ENCODE results near the gene NXNL1. TPM values are rescaled to one million over a fixed set of nuclear protein-coding genes. Genes with fewer than 3 reads are reported as not detected.

NXNL1 gene
- total and polyA plus RNA-seq, 2 donors = not detected

DNA sequence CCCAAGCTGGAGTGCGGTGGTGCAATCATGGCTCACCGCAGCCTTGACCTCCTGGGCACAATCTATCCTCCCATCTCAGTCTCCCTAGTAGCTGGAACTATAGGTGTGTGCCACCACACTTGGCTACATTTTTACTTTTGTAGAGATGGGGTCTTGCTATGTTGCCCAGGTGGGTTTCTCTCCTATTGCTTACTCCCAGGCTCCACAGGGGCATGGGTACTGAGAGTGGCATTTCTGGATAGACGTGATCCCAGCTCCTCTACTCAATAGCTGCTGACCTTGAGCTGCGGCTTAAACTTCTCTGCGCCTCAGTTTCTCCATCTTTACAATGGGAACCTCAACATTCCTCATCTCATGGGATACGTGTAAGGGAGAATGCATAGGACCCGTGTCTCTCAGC, 29.3 kb downstream of the NXNL1 start:
- no peak for DNase-seq (ENCODE audit: low read depth in 6 of 9, low spot score in 9 of 9)
- Histone ChIP-seq H3K27me3 (ENCODE audit: control insufficient read depth in 2 of 2, insufficient read depth in 1 of 2, low read length in 1 of 2) (no peaks in the 10 kb centered on the region), H3K4me1 (ENCODE audit: control insufficient read depth in 2 of 2, insufficient read depth in 2 of 2, low read length in 2 of 2) (peaks cover 0 to 4% of the 10 kb centered on the region in 2 donors), H3K9me3 (ENCODE audit: control insufficient read depth in 2 of 2, insufficient read depth in 1 of 2, low read length in 1 of 2) (peaks cover 0 to 8% of the 10 kb centered on the region in 2 donors), H3K4me3 (ENCODE audit: low read length in 2 of 2) (no peak overlapping the region), H3K36me3 (ENCODE audit: control insufficient read depth in 2 of 2, insufficient read depth in 2 of 2, low read length in 1 of 2) (no peaks in the 10 kb centered on the region), H3K27ac (ENCODE audit: low read depth in 1 of 2, low read length in 1 of 2) (no peak overlapping the region)
- WGBS = 93% methylated on average over 7 of the region's 7 CpGs

DNA sequence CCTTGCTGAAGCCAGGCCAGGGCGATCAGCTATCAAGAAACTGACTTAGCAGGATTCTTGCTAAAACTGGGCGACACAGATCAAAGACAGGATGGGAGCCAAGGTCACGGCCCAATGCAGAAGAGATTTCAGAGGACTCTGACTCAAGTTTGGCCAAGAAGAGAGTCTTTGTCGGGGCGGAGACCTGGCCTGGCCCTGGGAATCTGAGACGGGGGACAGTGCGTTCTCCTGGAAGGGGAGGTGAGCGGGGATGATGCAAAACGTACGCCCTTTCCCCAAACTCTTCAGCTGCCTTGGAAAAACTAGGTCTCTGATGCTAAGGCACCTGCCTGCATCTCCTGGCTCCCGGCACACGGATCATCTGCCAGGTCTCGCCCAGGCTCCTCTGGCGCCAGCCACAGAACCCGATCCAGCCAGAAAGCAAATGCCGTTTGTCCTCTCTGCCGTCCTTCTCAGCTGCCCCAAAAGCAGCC, 31.0 kb downstream of the NXNL1 start:
- Histone ChIP-seq H3K9me3 (ENCODE audit: control insufficient read depth in 2 of 2, insufficient read depth in 1 of 2, low read length in 1 of 2) (no peaks in the 10 kb centered on the region), H3K27me3 (ENCODE audit: control insufficient read depth in 2 of 2, insufficient read depth in 1 of 2, low read length in 1 of 2) (no peaks in the 10 kb centered on the region), H3K4me1 (ENCODE audit: control insufficient read depth in 2 of 2, insufficient read depth in 2 of 2, low read length in 2 of 2) (peaks cover 2 to 9% of the 10 kb centered on the region in 2 donors), H3K36me3 (ENCODE audit: control insufficient read depth in 2 of 2, insufficient read depth in 2 of 2, low read length in 1 of 2) (no peaks in the 10 kb centered on the region), H3K4me3 (ENCODE audit: low read length in 2 of 2) (no peak overlapping the region), H3K27ac (ENCODE audit: low read depth in 1 of 2, low read length in 1 of 2) (peak overlapping the region; percentile 33 to 49)
- WGBS = 92% methylated on average over 17 of the region's 17 CpGs
- DNase-seq (ENCODE audit: low read depth in 6 of 9, low spot score in 9 of 9) = peak in 1 of 9 donors; percentile 28

DNA sequence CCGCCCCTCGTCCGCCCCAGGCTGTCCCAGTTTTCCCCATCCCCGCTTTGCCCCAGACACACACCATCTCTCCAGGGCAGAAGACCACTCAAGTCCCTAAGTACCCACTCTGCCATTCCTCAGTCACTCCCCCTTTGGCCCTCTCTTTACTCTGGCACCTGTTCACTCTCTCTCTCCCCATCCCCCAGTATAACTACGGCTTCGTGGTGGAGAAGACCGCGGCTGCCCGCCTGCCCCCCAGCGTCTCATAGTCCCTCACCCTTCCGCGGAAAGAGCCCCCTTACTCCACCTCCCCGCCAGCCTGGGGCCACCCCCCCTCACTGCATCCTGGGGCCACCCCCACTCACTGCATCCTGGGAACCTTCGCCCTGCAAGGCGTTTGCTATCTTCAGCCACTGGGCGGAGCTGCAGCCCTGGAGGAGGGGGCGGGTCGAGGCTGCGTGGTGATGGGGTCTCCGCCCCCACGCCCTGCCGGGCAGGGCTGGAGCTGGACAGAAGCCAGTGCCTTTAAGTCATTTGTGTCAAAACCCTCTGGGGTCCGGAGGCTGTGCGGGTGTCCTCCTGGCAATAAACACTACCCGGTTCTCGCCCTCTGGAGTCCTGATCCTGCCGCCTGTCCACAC, 35.9 kb downstream of the NXNL1 start:
- Histone ChIP-seq H3K4me1 (ENCODE audit: control insufficient read depth in 2 of 2, insufficient read depth in 2 of 2, low read length in 2 of 2) (peaks cover 10 to 18% of the 10 kb centered on the region in 2 donors), H3K36me3 (ENCODE audit: control insufficient read depth in 2 of 2, insufficient read depth in 2 of 2, low read length in 1 of 2) (peaks cover 9 to 11% of the 10 kb centered on the region in 2 donors), H3K27me3 (ENCODE audit: control insufficient read depth in 2 of 2, insufficient read depth in 1 of 2, low read length in 1 of 2) (no peaks in the 10 kb centered on the region), H3K27ac (ENCODE audit: low read depth in 1 of 2, low read length in 1 of 2) (no peak overlapping the region), H3K9me3 (ENCODE audit: control insufficient read depth in 2 of 2, insufficient read depth in 1 of 2, low read length in 1 of 2) (peaks cover 0 to 5% of the 10 kb centered on the region in 2 donors), H3K4me3 (ENCODE audit: low read length in 2 of 2) (no peak overlapping the region)
- DNase-seq (ENCODE audit: low read depth in 6 of 9, low spot score in 9 of 9) = peak in 2 of 9 donors; percentile 47 to 68
- WGBS = 30% methylated on average over 27 of the region's 27 CpGs

DNA sequence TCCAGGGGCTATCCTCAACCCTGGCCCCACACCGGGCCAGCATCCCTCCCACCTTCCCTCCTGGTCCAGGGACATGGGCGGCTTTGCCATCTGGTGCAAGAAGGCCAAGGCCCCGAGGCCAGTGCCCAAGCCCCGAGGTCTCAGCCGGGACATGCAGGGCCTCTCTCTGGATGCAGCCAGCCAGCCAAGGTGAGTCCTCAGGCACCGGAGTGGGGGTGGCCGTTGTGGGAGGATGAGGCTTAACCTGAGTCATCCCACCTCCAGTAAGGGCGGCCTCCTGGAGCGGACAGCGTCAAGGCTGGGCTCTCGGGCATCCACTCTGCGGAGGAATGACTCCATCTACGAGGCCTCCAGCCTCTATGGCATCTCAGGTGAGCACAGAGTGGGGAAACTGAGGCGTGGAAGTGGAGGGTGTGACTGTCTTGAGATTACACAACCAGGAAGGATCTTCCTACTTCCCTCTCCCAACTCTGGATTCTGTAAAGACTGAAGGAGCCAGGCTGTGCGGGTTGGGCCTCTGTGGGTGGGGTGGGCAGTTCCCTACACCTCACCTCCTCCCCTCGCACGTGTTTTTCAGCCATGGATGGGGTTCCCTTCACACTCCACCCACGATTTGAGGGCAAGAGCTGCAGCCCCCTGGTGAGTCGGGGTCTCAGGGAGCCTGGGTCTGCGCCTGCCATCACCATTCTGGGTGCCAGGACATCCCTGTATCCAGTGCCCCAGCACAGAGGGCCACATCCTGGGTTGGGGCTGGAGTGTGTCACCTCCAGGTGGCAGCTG, 37.1 kb downstream of the NXNL1 start:
- Histone ChIP-seq H3K4me1 (ENCODE audit: control insufficient read depth in 2 of 2, insufficient read depth in 2 of 2, low read length in 2 of 2) (peaks cover 14 to 24% of the 10 kb centered on the region in 2 donors), H3K27ac (ENCODE audit: low read depth in 1 of 2, low read length in 1 of 2) (no peak overlapping the region), H3K36me3 (ENCODE audit: control insufficient read depth in 2 of 2, insufficient read depth in 2 of 2, low read length in 1 of 2) (peaks cover 9 to 11% of the 10 kb centered on the region in 2 donors), H3K4me3 (ENCODE audit: low read length in 2 of 2) (no peak overlapping the region), H3K27me3 (ENCODE audit: control insufficient read depth in 2 of 2, insufficient read depth in 1 of 2, low read length in 1 of 2) (no peaks in the 10 kb centered on the region), H3K9me3 (ENCODE audit: control insufficient read depth in 2 of 2, insufficient read depth in 1 of 2, low read length in 1 of 2) (peaks cover 0 to 5% of the 10 kb centered on the region in 2 donors)
- no peak for DNase-seq (ENCODE audit: low read depth in 6 of 9, low spot score in 9 of 9)
- WGBS = 98% methylated on average over 20 of the region's 20 CpGs

DNA sequence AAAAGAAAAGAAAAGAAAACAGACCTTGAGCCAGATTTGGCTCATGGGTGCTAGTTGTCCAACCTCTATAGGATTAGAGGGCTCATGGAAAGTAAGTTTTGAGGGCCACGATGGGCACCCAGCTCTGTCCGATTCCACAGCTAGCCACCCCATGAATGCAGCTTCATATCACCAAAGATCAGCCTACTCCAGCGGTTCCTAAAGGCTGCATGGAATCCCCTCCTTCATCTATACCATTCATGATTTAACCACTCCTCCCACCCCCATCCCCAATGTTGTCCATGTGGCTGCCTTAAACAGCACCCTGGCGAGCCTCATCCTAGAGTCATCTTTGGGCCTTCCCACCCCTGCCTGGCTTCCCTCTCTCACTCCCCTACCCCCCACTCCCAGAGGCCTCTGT, 38.8 kb downstream of the NXNL1 start:
- no peaks in the 10 kb centered on the region for H3K27me3 ChIP-seq (ENCODE audit: control insufficient read depth in 2 of 2, insufficient read depth in 1 of 2, low read length in 1 of 2)
- peaks cover 14 to 24% of the 10 kb centered on the region in 2 donors for H3K4me1 ChIP-seq (ENCODE audit: control insufficient read depth in 2 of 2, insufficient read depth in 2 of 2, low read length in 2 of 2)
- H3K4me3 ChIP-seq (ENCODE audit: low read length in 2 of 2) = no peak overlapping the region
- no peak for DNase-seq (ENCODE audit: low read depth in 6 of 9, low spot score in 9 of 9)
- 97% methylated on average over 4 of the region's 4 CpGs for WGBS
- peaks cover 9 to 11% of the 10 kb centered on the region in 2 donors for H3K36me3 ChIP-seq (ENCODE audit: control insufficient read depth in 2 of 2, insufficient read depth in 2 of 2, low read length in 1 of 2)
- no peak overlapping the region for H3K27ac ChIP-seq (ENCODE audit: low read depth in 1 of 2, low read length in 1 of 2)
- H3K9me3 ChIP-seq (ENCODE audit: control insufficient read depth in 2 of 2, insufficient read depth in 1 of 2, low read length in 1 of 2) = peaks cover 0 to 5% of the 10 kb centered on the region in 2 donors

DNA sequence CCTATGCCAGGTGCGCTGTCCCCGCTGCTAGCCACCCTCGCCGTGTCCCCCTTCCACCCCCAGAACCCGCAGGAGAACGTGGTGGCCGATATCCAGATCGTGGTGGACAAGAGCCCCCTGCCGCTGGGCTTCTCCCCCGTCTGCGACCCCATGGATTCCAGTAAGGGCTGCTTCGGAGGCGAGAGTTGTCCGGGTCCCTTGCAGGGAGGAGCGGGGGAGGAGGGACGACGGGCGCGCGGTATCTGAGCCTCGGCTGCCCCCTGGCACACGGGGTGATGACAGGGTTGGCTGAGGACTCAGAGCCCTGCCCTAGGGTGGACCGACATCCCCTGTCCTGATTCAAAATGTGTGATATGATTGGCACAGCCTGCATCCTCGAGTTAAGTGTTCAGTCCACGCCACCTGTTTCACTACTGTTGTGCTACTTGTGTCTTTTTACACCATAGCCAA, 40.2 kb downstream of the NXNL1 start:
- Histone ChIP-seq H3K4me3 (ENCODE audit: low read length in 2 of 2) (peak overlapping the region; percentile 68 to 86), H3K36me3 (ENCODE audit: control insufficient read depth in 2 of 2, insufficient read depth in 2 of 2, low read length in 1 of 2) (peaks cover 9 to 11% of the 10 kb centered on the region in 2 donors), H3K27me3 (ENCODE audit: control insufficient read depth in 2 of 2, insufficient read depth in 1 of 2, low read length in 1 of 2) (no peaks in the 10 kb centered on the region), H3K4me1 (ENCODE audit: control insufficient read depth in 2 of 2, insufficient read depth in 2 of 2, low read length in 2 of 2) (peaks cover 14 to 24% of the 10 kb centered on the region in 2 donors), H3K27ac (ENCODE audit: low read depth in 1 of 2, low read length in 1 of 2) (peak overlapping the region in 1 of 2 donors; percentile 25), H3K9me3 (ENCODE audit: control insufficient read depth in 2 of 2, insufficient read depth in 1 of 2, low read length in 1 of 2) (peaks cover 0 to 5% of the 10 kb centered on the region in 2 donors)
- peak in 1 of 9 donors; percentile 36 for DNase-seq (ENCODE audit: low read depth in 6 of 9, low spot score in 9 of 9)
- WGBS = 5% methylated on average over 25 of the region's 25 CpGs

DNA sequence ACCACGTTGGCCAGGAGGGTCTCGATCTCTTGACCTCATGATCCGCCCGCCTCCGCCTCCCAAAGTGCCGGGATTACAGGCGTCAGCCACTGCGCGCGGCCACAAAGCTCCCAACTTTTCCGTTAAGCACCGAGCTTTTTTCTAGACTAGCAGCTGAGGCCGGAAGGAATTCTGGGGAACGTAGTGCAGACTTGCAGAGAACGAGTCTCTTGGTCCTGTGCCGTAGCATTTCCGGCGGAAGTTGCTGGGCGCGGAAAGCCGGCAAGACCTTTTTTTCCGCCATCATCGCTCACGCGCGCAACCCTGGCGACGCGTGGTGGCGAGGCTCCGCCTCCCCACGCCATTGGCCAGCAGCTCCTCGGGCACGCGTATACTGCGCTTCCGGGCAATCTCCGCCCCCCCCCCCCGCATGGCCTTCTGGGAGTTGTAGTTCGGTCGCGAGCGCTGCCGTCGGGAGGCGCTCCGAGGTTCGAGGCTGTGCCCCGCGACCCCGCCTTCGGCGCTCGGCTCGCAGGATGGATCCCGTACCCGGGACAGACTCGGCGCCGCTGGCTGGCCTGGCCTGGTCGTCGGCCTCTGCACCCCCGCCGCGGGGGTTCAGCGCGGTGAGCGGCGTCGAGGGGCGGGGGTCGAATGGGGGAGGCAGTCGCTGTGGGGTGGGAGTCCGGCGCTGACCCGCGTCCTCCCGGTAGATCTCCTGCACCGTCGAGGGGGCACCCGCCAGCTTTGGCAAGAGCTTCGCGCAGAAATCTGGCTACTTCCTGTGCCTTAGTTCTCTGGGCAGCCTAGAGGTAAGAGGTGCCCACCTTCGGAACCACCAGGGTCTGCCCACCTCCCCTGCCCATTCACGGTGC, 40.9 kb downstream of the NXNL1 start, which contains the start of gene MVB12A:
Gene MVB12A (plus strand): TSS at position 427 of the 854 bp plus-strand sequence. CDS start 89 bp downstream, at position 516.
- peaks cover 9 to 11% of the 10 kb centered on the region in 2 donors for H3K36me3 ChIP-seq (ENCODE audit: control insufficient read depth in 2 of 2, insufficient read depth in 2 of 2, low read length in 1 of 2)
- peak; percentile 96 to 100 (median 99) for DNase-seq (ENCODE audit: low read depth in 6 of 9, low spot score in 9 of 9)
- H3K27ac ChIP-seq (ENCODE audit: low read depth in 1 of 2, low read length in 1 of 2) = peak within 1 kb of the TSS; percentile 78 to 87
- WGBS = under 1% methylated on average over 85 of the region's 85 CpGs
- H3K4me1 ChIP-seq (ENCODE audit: control insufficient read depth in 2 of 2, insufficient read depth in 2 of 2, low read length in 2 of 2) = peaks cover 14 to 21% of the 10 kb centered on the region in 2 donors
- H3K27me3 ChIP-seq (ENCODE audit: control insufficient read depth in 2 of 2, insufficient read depth in 1 of 2, low read length in 1 of 2) = no peaks in the 10 kb centered on the region
- peaks cover 0 to 5% of the 10 kb centered on the region in 2 donors for H3K9me3 ChIP-seq (ENCODE audit: control insufficient read depth in 2 of 2, insufficient read depth in 1 of 2, low read length in 1 of 2)
- peak within 1 kb of the TSS; percentile 68 to 86 for H3K4me3 ChIP-seq (ENCODE audit: low read length in 2 of 2)

DNA sequence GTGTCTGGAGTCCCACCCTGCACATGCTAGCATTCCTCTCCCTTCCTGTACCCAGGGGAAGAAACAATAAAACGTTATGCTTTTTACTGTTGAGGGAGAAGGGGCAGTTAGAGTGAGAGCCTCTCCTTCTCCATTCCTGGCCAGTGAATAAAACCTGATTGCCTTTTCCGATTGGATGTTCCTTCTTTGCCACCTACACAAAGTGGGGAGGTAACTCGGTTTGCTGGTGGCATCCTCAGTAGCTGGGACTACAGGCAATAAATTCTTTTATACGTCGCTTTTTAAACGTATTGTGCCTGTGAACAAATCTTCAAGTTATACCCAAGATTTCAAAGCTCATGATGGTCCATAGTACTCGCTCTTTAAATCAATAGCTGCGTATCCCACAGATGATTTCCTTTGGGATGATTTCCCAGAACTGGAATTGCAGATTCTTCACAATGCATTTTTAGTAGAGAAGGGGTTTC, 41.5 kb downstream of the NXNL1 start:
- Histone ChIP-seq H3K27me3 (ENCODE audit: control insufficient read depth in 2 of 2, insufficient read depth in 1 of 2, low read length in 1 of 2) (no peaks in the 10 kb centered on the region), H3K4me3 (ENCODE audit: low read length in 2 of 2) (peak overlapping the region; percentile 68 to 86), H3K9me3 (ENCODE audit: control insufficient read depth in 2 of 2, insufficient read depth in 1 of 2, low read length in 1 of 2) (peaks cover 0 to 5% of the 10 kb centered on the region in 2 donors), H3K36me3 (ENCODE audit: control insufficient read depth in 2 of 2, insufficient read depth in 2 of 2, low read length in 1 of 2) (peaks cover 9 to 15% of the 10 kb centered on the region in 2 donors), H3K27ac (ENCODE audit: low read depth in 1 of 2, low read length in 1 of 2) (peak overlapping the region; percentile 78 to 87), H3K4me1 (ENCODE audit: control insufficient read depth in 2 of 2, insufficient read depth in 2 of 2, low read length in 2 of 2) (peaks cover 10 to 15% of the 10 kb centered on the region in 2 donors)
- 32% methylated on average over 8 of the region's 8 CpGs for WGBS
- peak in 1 of 9 donors; percentile 8 for DNase-seq (ENCODE audit: low read depth in 6 of 9, low spot score in 9 of 9)
